ENCODE data around the gene THAP3.

The THAP3 gene

GRCh38 chr1:6673816-6674398 is 49.2 kb downstream of the THAP3 start:
- DNase-seq (ENCODE audit: low read depth), result no peak

- no peak for DNase-seq (ENCODE audit: low read depth)
Observed at GRCh38 chr1:6674771-6675170, 50.1 kb downstream of the THAP3 start.

- DNase-seq (ENCODE audit: low read depth), result no peak
Observed at GRCh38 chr1:6675941-6676340, 51.3 kb downstream of the THAP3 start.
